Heart left ventricle (tissue), 13 donors: ENCODE data around the gene BMPER.

Experiments used
- CTCF ChIP-seq, 12 donors: fragments of 200-600 bp; sonication (generic) in 4 of 12; IDR thresholded peaks; one replicate each; pipeline versions ENCODE4 v1.5.0 to v1.8.0; 2018 to 2022; ENCODE audit warnings: antibody characterized with exemption in 12 of 12, mild to moderate bottlenecking in 5 of 12
- POLR2A ChIP-seq, 2 donors: fragments of 450-650 bp; IDR thresholded peaks; one replicate each; pipeline ENCODE4 v1.6.1; 2017; ENCODE audit warnings: antibody characterized with exemption in 2 of 2, mild to moderate bottlenecking in 2 of 2, moderate library complexity in 2 of 2
- donor health status: ischemic (EF 13 %, LVEDD 7.1; RV severe dilation, severe dysfunction).
- donor health status: DM: no; HTN: yes; CAD: no.
- donor health status: DM: no; HTN: no; CAD: no.
- donor health status: ischemic (EF 25% LVEDD 6.9; RV normal size, moderate dysfunction).
- donor health status: ischemic (EF 25% LVEDD 5.7; RV mildly dilated, moderate dysfunction).
- donor health status: ischemic (EF 35%, LVEDD 5.7; RV mildly dilated, moderate dysfunction).
- donor health status: nonischemic (EF 11% LVEDD 7.7; RV severe dilation, severe dysfunction).
- donor health status: DM: yes; HTN: yes; CAD: no.
- donor health status: PGD.
- donor health status: ischemic (EF 29% LVEDD 5.4; RV normal size, mild dysfunction).
- donor health status: nonischemic (EF 23%, LVEDD 6.1; RV moderate dilation, normal function).

- TF ChIP-seq CTCF (IDR thresholded peaks at IDR 0.05) (no peak), POLR2A (IDR thresholded peaks at IDR 0.05) (no peak)
Measured at GRCh38 chr7:33916357-33917081, 11.2 kb downstream of the BMPER start.
